HG02884 (cell line): ENCODE results near the gene RPL12.

Source experiments
- ATAC-seq: cut with Tn5 transposase; IDR thresholded peaks from one replicate; pipeline ENCODE4 v1.9.1; 2021; ENCODE audit warnings: mild to moderate bottlenecking, moderate library complexity; ENCODE audit not compliant: unreplicated experiment

RPL12 gene

GRCh38 chr9:127407492-127407843 is 43.7 kb downstream of the RPL12 start:
- ATAC-seq = no peak

DNA sequence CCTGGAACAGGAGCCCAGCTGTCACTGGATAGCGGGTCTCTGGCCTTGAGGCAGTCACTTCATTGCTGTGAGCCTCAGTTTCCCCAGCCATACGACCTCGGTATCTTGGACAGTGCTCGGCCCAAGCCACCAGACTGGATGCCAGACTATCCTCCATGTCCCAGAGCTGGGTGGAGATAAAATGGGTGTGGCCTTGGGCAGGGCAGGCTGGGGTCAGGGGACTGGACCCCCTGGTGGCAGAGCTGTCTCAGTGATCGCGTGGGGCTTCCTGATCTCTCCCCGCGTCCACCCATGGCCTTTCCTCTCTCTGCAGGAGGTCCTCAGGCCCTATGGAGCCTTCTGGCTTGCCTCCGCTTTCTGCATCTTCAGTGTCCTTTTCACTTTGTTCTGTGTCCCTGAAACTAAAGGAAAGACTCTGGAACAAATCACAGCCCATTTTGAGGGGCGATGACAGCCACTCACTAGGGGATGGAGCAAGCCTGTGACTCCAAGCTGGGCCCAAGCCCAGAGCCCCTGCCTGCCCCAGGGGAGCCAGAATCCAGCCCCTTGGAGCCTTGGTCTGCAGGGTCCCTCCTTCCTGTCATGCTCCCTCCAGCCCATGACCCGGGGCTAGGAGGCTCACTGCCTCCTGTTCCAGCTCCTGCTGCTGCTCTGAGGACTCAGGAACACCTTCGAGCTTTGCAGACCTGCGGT is 44.3 kb downstream of the RPL12 start:
- ATAC-seq = no peak

DNA sequence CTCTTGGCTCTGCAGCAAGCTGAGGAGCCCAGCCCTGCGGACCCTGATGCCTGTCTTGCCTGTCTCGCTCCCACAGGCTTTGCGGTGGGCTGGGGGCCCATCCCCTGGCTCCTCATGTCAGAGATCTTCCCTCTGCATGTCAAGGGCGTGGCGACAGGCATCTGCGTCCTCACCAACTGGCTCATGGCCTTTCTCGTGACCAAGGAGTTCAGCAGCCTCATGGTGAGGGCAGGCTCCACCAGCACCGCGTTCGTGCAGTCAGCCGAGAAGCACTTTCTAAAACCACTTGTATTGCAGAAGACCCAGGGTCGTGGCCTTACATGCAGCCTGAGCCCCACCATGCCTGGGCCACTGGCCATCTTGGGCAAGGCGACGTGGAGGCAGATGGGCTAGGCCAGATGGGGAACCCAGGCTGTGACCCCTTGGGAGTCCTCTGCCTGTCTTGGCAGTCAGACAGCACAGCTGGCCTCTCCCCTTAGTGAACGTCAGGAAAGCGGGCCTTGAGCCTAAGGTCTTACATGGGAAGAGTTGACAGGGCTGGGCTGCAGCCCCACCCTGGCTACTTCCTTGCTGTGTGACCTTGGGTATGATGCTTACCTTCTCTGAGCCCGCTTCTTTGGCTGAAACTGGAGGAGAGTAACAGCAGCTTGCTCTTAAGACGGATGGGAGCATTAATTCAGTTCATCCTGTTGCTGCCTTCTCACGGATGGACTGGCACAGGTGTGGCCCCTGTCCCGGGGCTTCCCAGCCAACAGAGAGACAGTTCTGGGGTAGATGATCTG is 45.7 kb downstream of the RPL12 start:
- ATAC-seq = no peak

- no peak for ATAC-seq
Observed at GRCh38 chr9:127404631-127405030, 46.6 kb downstream of the RPL12 start.

- no peak for ATAC-seq
Observed at GRCh38 chr9:127403507-127404192, 47.6 kb downstream of the RPL12 start.

- ATAC-seq = no peak
Observed at GRCh38 chr9:127402401-127403090, 48.7 kb downstream of the RPL12 start.

- no peak for ATAC-seq
Observed at GRCh38 chr9:127399736-127400269, 51.4 kb downstream of the RPL12 start.

DNA sequence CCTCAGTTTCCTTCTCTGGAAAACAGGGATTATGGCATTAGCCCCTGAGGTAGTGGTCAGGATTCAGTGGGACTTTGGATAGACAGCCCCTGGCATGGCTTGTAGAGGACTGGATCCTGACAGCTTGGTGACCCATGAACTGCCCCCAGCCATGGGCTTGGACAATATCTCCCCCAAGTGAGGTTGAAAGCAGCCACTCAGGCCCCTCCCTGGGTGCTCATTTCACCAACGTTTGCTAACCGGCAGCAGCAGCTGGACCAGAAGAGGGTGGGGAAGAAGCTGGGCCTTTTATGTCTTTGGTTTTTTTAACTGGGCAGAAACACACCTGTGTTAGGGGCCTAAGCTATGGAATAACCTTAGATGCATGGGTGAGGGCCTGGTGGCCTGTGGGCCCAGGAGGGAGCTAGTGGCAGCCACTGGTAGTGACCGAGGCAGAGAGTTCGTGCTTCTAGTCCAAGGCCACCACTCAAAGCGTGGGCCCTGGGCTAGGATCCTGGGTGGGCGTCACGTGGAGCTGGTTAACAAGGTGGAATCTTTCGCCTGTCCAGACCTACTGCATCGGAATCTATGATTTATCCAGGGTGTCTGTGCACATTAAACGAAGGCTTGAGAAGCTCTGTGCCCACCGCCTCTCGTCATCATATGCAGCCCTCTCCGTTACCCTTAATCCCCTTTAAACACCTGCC is 52.3 kb downstream of the RPL12 start:
- ATAC-seq = no peak

DNA sequence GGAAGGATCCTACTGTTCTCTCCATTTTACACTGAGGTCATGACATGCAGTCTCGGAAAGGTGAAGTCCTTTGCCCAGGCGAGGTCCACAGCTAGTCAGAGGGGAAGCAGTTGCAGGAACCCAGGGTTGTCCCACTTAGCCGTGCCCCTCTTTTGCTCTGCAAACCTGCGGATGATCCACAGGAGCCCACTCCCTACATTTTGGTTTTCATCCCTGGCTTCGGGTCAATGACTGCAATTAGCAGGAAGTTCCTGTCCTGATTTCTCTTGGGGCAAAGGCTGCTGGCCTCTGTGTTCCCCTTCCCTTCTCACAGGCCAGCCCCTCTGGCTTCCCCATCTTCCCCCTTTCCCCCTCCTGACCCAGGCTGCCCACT is 52.9 kb downstream of the RPL12 start:
- ATAC-seq = no peak
